Measurements from ENCODE around the gene BSN. TPM values are rescaled to one million over a fixed set of nuclear protein-coding genes. Genes with fewer than 3 reads are reported as not detected.
"Not testable (repeated sequence)": the region's sequence is repeated elsewhere in the genome, so short reads cannot be mapped to it uniquely, and the experiment has no call there.

The BSN gene
- total RNA-seq, 1 donor from 2014 or later: under 0.01 TPM

GRCh38 chr3:49673715-49674496 is 119.6 kb downstream of the BSN start, which contains the start of gene APEH:
Gene APEH, plus strand, starts transcription at chr3:49674351. Its CDS starts 51 bp downstream, at chr3:49674402.
- peak; percentile 95 for DNase-seq

- no peak for DNase-seq
These were observed 120.3 kb downstream of the BSN start for GRCh38 chr3:49674497-49674983.

GRCh38 chr3:49675912-49676311 is 121.6 kb downstream of the BSN start:
- DNase-seq: no peak

- no peak for DNase-seq
These were observed 126.4 kb downstream of the BSN start for GRCh38 chr3:49680493-49681231.

- no peak for DNase-seq
These were observed 126.9 kb downstream of the BSN start for GRCh38 chr3:49681232-49681522.

- DNase-seq: no peak
These were observed 127.3 kb downstream of the BSN start for GRCh38 chr3:49681543-49681942.

- no peak for DNase-seq
These were observed 128.9 kb downstream of the BSN start for GRCh38 chr3:49683162-49683561.

GRCh38 chr3:49684453-49684852 is 130.2 kb downstream of the BSN start:
- DNase-seq: not testable (repeated sequence)

- DNase-seq: not testable (repeated sequence)
These were observed 130.8 kb downstream of the BSN start for GRCh38 chr3:49685103-49685502.

GRCh38 chr3:49685846-49686245 is 131.6 kb downstream of the BSN start:
- not testable (repeated sequence) for DNase-seq

- not testable (repeated sequence) for DNase-seq
These were observed 132.1 kb downstream of the BSN start for GRCh38 chr3:49686346-49686745.

- DNase-seq: peak; percentile 25
These were observed 132.6 kb downstream of the BSN start for GRCh38 chr3:49686769-49687423.

- DNase-seq: not testable (repeated sequence)
These were observed 133.1 kb downstream of the BSN start for GRCh38 chr3:49687424-49687795.

GRCh38 chr3:49688338-49689045 is 134.2 kb downstream of the BSN start:
- not testable (repeated sequence) for DNase-seq

GRCh38 chr3:49689046-49689907 is 135.0 kb downstream of the BSN start, which contains the start of the genes MST1 and RNF123:
Gene MST1, minus strand, starts transcription at chr3:49689474. Its CDS starts 783 bp downstream, at chr3:49688691.
Gene RNF123, plus strand, starts transcription at chr3:49689557. Its CDS starts 1,609 bp downstream, at chr3:49691166.
- peak; percentile 96 for DNase-seq

- DNase-seq: not testable (repeated sequence)
These were observed 135.8 kb downstream of the BSN start for GRCh38 chr3:49689908-49690624.

GRCh38 chr3:49690856-49691255 is 136.6 kb downstream of the BSN start:
- DNase-seq: not testable (repeated sequence)

GRCh38 chr3:49691481-49691880 is 137.2 kb downstream of the BSN start:
- DNase-seq: not testable (repeated sequence)

GRCh38 chr3:49694409-49695070 is 140.3 kb downstream of the BSN start:
- not testable (repeated sequence) for DNase-seq

Measured in dermis blood vessel endothelial cell (primary cell).